ENCODE data around the gene SCRT2. TPM values are rescaled to one million over a fixed set of nuclear protein-coding genes. Genes with fewer than 3 reads are reported as not detected.

SCRT2 gene
- total and polyA plus RNA-seq, 4 donors, result not detected

GRCh38 chr20:707451-708110, 32.0 kb upstream of the SCRT2 start:
- Histone ChIP-seq H3K27me3 (ENCODE audit: control insufficient read depth in 4 of 4, insufficient read depth in 4 of 4, low read length in 3 of 4) (peaks cover 0 to 5% (median 3%) of the 10 kb centered on the region in 4 donors), H3K9ac (ENCODE audit: low read depth in 1 of 2, low read length in 2 of 2) (no peak overlapping the region), H3K4me1 (ENCODE audit: control insufficient read depth in 4 of 4, insufficient read depth in 4 of 4, low read length in 3 of 4) (peaks cover 0 to 3% (median under 1%) of the 10 kb centered on the region in 4 donors), H3K27ac (ENCODE audit: low read depth in 1 of 2, low read length in 2 of 2) (no peak overlapping the region), H3K9me3 (ENCODE audit: control insufficient read depth in 4 of 4, low read length in 3 of 4) (peaks cover 0 to 1% (median 0%) of the 10 kb centered on the region in 4 donors), H3K4me3 (ENCODE audit: low read depth in 1 of 3, low read length in 3 of 3) (no peak overlapping the region), H3K36me3 (ENCODE audit: control insufficient read depth in 4 of 4, insufficient read depth in 3 of 4, low read depth in 1 of 4, low read length in 3 of 4) (no peaks in the 10 kb centered on the region)
- no peak for DNase-seq (ENCODE audit: low spot score)
- TF ChIP-seq EGR1 (IDR thresholded peaks at IDR 0.05; ENCODE audit: low read depth in 2 of 2), result no peak
- 88% methylated on average over 13 of the region's 13 CpGs for WGBS

DNA sequence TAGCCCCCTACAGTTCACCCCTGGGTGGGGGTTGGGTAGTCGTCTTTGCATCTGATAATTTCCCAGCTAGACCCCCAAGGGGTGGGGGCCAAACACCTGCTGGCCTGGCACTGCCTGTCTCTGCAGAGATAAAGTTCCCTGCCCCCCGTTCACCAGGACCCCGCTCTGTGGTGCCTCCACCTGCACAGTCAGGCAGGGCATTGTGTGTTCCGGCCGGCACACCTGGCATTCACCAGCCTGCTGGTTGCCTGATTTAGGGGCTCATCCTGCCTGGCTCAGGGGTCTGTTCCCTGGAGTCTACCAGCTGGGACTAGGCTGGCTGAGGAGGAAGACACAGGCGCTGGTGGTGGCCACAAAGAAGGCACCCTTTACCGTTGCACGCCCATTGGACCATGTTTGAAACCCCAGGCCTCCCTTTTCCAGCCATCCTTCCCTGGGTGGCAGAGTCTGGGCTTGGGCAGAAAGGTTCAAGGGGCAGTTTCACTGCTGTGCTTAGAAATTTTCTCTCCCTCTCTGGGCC, 30.8 kb upstream of the SCRT2 start:
- H3K9me3 ChIP-seq (ENCODE audit: control insufficient read depth in 4 of 4, low read length in 3 of 4), result peaks cover 0 to 1% (median 0%) of the 10 kb centered on the region in 4 donors
- 86% methylated on average over 8 of the region's 8 CpGs for WGBS
- no peak overlapping the region for H3K27ac ChIP-seq (ENCODE audit: low read depth in 1 of 2, low read length in 2 of 2)
- DNase-seq (ENCODE audit: low spot score), result no peak
- no peak for TF ChIP-seq TAF1 (conservative IDR thresholded peaks at IDR 0.05)
- no peak for TF ChIP-seq GABPA (IDR thresholded peaks at IDR 0.05 in 1 of 2, conservative IDR thresholded peaks at IDR 0.05 in 1 of 2)
- TF ChIP-seq ATF3 (IDR thresholded peaks at IDR 0.05), result no peak
- TF ChIP-seq FOXA1 (IDR thresholded peaks at IDR 0.05), result no peak
- TF ChIP-seq ZBTB33 (IDR thresholded peaks at IDR 0.05), result no peak
- no peak for TF ChIP-seq REST (IDR thresholded peaks at IDR 0.05)
- no peak for TF ChIP-seq MAX (IDR thresholded peaks at IDR 0.05)
- TF ChIP-seq HNF4G (IDR thresholded peaks at IDR 0.05), result no peak
- no peak for TF ChIP-seq EGR1 (IDR thresholded peaks at IDR 0.05; ENCODE audit: low read depth in 2 of 2)
- TF ChIP-seq RXRA (IDR thresholded peaks at IDR 0.05), result no peak
- TF ChIP-seq HNF4A (conservative IDR thresholded peaks at IDR 0.05), result no peak
- TF ChIP-seq RAD21 (IDR thresholded peaks at IDR 0.05), result no peak
- TF ChIP-seq NR2F2 (IDR thresholded peaks at IDR 0.05), result no peak
- TF ChIP-seq FOXA2 (IDR thresholded peaks at IDR 0.05), result no peak
- TF ChIP-seq CTCF (IDR thresholded peaks at IDR 0.05; ENCODE audit: low read depth, low read length, missing input control), result no peak
- no peak for TF ChIP-seq YY1 (IDR thresholded peaks at IDR 0.05)
- H3K4me3 ChIP-seq (ENCODE audit: low read depth in 1 of 3, low read length in 3 of 3), result no peak overlapping the region
- no peaks in the 10 kb centered on the region for H3K36me3 ChIP-seq (ENCODE audit: control insufficient read depth in 4 of 4, insufficient read depth in 3 of 4, low read depth in 1 of 4, low read length in 3 of 4)
- no peak overlapping the region for H3K9ac ChIP-seq (ENCODE audit: low read depth in 1 of 2, low read length in 2 of 2)
- peaks cover 0 to 5% (median 2%) of the 10 kb centered on the region in 4 donors for H3K27me3 ChIP-seq (ENCODE audit: control insufficient read depth in 4 of 4, insufficient read depth in 4 of 4, low read length in 3 of 4)
- H3K4me1 ChIP-seq (ENCODE audit: control insufficient read depth in 4 of 4, insufficient read depth in 4 of 4, low read length in 3 of 4), result peaks cover 0 to 3% (median under 1%) of the 10 kb centered on the region in 4 donors

Measured in liver (tissue), 9 donors.